NCI-H345 treated with DMSO at 0.1 percent for 48 hours (cell line): ENCODE results near the gene PROM1.

Experiments
- DNase-seq: peaks from one replicate; lab custom pipeline; 2025; ENCODE audit not compliant: unreplicated experiment; lab: John Stamatoyannopoulos, UW

PROM1 gene, protein sequence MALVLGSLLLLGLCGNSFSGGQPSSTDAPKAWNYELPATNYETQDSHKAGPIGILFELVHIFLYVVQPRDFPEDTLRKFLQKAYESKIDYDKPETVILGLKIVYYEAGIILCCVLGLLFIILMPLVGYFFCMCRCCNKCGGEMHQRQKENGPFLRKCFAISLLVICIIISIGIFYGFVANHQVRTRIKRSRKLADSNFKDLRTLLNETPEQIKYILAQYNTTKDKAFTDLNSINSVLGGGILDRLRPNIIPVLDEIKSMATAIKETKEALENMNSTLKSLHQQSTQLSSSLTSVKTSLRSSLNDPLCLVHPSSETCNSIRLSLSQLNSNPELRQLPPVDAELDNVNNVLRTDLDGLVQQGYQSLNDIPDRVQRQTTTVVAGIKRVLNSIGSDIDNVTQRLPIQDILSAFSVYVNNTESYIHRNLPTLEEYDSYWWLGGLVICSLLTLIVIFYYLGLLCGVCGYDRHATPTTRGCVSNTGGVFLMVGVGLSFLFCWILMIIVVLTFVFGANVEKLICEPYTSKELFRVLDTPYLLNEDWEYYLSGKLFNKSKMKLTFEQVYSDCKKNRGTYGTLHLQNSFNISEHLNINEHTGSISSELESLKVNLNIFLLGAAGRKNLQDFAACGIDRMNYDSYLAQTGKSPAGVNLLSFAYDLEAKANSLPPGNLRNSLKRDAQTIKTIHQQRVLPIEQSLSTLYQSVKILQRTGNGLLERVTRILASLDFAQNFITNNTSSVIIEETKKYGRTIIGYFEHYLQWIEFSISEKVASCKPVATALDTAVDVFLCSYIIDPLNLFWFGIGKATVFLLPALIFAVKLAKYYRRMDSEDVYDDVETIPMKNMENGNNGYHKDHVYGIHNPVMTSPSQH

DNA sequence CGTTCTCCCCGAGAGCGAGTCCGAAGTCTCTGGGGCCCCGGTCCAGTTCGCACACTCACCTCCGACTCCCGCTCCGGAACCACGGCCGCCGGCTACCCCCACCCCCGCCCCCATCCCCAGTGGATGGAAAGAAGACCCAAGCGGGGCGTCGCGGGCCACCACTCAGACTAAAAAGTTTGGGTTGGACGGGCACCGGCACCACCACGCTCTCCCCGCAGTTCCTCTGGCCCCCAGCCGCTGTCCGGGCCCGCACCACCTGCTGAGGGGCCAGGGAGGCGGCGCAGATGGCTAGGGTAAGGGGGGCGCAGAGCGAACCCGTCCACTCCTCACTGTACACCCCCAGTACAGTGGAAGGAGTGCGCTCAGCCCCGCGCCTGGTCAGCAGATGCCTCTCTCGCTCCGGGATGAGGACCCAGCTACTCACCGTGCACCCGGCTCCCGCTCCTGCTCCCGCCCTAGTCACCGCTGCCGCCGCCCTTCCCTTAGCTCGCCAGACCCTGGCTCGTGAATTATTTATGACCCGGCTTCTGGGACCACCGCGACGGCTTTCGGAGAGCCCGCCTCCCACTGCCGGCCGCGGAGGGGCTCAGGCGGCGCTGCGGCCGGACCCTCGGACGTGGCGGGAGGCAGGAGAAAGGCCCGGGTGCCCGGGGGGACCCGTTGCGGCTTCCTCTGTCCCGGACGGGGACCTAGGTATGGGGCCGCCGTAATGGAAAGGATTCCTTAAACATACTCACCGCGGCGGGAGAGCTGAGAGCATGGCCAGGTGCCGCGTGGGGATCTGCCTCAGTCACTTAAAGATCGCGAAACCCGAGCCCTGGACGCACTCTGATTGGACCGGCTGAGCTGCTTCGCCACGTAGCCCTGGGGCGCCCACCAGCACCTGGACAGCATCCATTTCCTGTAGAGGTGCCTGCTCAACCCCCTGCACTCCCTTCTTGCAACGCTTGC, at the start of gene PROM1:
Gene PROM1 (minus strand): TSS at position 783 of the 951 bp plus-strand sequence. CDS start 8,117 bp downstream, outside the sequence.
- peak; percentile 40 for DNase-seq

DNA sequence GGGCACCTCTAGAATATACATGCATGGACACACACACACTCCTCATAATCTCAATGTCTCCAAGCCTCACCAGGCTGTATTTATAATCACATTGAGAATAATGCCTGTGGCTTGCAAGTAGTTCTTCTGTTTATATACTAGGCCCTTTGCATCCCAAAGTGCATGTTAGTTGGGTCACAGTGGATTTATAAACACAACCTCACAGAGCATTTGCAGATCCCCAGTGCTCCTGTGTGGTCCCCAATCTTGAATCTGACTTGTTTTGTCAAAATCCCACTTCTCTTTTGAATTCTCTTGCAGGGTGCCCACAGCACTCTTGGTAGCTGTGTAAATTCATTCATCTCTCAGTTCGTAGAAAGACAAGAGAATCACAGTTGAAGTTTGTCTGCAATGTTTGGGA, 49.6 kb upstream of the PROM1 start:
- no peak for DNase-seq

DNA sequence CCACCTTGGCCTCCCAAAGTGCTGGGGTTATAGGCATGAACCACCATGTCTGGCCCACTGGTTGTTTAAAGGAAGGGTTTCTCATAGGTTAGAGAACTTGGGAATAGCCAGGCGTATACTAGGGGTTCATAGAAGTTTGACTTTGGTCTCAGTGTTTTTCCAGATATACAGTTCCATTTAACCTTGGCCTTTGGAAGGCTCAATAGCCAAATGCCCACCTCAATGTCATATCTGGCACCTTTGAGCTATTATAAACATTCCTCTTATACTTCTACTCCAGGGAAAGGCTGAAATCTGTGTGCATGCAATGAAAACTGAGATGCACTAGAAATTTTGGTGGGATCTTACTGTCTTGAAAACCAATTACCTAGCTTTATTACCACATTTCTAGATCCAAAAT, 47.5 kb upstream of the PROM1 start:
- no peak for DNase-seq

DNA sequence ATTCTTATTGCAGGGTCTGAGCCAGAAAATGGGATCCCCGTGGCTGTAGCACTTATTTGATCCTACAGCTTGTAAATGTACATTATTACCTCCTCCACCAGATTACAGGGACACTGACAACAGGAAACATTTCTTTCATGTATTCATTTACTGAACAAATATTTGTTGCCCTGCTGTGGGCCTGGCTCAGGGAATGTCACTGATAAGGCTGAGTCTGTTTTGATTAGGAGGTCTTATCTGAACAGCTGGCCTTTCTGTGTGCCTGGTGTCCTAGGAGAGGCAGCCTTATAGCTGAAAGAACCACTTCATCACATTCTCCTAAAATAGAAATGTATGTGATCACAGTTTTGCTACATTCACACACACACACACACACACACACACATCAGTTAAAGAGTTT, 45.5 kb upstream of the PROM1 start:
- peak; percentile 45 for DNase-seq

DNA sequence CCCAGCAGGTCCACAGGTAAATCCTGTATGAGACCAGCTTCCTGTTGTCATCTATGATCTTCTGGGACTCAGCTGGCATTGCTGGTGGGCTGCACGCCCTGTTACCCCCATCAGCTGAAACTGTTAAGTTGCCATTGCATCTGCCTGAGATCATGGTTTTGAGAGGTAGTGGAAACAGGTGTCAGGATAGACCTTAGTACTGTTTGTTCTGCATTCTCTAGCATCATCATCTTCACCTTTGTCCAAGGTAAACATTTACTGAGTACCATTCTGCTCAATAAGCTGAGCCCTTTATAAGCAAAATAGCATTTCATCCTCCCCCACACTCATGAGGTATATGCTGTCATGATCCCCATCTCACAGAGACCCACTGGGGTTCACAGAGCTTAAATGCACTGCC, 42.9 kb upstream of the PROM1 start:
- no peak for DNase-seq

DNA sequence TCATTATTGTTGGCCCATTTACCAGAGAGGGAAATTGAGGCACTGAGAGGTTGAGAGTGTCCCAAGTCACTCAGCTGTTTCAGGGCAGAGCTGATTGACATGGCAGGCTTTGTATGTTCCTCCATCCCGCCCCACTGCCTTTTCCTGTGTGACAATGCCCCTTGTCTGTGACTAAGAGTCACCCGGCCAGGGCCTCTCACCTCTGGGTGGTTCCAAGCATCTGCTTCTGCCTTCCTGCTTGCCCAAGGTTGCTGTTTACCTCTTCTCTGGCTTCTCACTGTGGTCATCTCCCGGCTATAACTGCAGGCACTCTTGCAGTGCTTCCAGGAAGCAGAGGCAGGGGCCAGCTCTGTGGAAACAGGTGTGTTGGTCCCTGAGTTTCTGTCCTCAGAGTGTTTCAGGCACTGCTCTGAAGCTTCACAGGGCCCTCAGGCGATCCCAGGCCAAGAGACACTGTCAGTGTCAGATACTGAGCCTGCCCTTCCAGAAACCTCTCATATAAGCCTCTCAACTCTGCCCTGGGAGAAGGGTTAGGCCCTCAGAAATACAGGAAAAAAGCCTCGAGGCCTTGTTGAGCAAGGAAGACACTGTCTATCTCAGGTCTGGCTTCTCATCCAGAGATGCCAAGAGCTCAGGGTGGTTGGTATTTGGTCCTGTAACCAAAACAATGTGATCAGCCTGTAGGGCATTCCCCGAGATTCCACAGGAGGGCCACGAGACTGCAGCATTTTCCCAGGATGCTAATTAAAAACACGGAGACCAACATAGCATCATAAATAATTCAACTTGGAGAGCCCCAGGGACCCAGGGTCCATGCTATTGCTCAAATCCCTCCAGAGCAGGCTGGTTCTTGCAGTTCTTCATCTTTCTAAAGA, 42.0 kb upstream of the PROM1 start:
- DNase-seq: no peak

DNA sequence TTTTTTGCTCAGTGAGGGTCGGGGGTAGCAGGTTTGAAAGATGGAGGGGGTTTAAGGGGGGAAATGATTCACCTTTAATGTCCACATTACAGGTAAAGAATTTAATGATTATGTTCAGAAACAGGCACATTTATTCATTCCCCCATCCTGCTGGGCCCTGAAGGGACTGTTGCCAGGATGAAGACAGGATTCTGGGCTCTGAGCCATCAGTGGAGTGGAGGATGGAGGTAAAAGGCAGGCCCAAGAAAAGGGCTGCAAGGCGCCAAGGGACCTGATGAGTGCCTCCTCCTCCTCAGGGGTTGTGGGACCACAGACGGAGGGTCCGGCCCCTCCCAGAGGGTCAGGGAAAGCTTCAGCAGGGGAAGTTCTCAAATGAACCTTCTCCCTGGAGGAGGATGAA, 40.4 kb upstream of the PROM1 start:
- DNase-seq: no peak

DNA sequence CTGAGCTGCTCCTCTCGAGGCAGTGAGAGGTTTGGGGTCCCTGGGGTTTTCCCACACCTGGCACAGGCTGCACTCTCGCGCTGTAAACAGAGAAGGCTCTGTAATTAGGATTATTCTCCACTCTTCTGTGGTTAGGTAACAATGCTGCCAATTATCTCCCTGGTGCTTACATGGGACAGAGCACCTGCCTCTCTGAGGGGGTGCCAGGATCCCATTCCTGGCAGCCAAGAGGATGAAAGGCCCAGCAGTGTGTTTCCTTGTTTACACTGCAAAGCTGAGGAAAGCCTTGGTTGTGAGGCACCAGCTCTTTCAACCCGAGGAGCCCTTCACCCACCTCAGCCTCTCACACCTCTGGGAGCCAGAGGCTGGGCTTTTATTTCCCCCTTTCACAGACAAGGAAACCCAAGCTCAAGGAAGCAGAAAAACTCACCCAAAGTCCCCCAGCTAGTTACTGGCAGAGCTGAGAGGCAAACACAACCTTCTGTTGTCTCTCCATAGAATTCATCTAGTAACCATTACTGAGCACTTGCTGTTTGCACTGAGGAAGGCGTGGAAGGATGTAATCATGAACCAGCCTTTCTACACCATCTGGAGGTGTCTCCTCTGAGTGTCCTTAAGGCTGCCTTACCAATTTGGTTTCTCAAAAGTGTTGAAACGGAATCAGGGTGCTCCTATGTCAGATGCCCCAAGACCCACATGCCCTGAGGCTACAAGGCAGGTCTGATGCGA, 39.7 kb upstream of the PROM1 start:
- DNase-seq: peak; percentile 92

DNA sequence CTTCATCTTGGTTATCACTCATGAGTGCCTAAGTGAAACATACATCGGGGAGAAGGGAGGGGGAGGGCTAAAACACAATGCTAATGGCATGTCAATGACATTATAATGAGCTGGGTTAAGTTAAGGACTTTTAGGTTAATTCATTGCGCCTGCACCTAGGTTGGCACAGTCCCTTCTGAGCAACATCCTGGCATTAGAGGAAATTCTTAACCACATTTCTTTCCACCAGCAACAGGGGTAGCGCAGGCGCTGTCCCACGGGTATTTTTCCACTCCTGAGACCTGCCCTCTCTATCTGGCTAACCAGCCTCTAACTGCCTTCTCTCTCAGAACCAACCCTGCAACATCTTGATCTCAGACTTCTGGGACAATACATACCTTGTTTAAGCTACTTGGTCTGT, 39.0 kb upstream of the PROM1 start:
- no peak for DNase-seq

DNA sequence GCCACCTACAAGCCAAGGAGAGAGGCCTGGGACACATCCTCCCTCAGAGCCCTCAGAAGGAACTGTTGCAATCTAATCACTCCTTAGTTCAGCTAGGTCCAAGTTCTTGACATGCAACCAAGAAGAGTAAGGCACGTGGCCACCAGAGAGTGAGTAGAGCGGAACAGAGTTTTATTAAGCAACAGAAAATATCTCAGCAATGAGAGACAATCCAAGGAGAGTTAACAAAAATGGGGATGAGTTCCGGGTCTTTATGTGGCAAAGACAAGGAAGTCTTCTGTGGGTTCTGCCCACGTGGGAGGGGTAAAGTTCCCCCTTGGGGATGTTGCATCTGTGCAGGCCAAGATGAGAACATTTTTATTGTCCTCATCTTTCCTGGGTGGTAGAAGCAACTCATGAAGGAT, 38.5 kb upstream of the PROM1 start:
- no peak for DNase-seq

DNA sequence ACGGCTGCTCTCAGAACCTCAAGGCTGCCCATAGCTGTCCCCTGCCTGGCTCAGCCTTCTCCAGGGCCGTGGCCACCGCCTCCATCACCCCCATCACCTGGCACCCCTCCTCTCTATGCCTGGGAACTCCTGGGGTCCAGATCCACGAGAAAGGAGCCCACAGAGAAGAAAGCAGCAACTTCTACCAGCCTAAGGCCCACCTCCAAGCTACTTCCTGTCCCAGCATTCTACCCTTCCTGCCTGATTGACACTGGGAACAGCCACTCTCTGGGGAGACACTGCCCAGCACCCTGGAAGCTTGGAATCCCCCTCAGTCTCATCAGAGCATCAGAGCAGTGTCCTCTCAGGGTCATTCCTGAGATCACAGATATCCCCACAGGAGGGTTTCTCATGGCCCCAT, 36.9 kb upstream of the PROM1 start:
- no peak for DNase-seq

DNA sequence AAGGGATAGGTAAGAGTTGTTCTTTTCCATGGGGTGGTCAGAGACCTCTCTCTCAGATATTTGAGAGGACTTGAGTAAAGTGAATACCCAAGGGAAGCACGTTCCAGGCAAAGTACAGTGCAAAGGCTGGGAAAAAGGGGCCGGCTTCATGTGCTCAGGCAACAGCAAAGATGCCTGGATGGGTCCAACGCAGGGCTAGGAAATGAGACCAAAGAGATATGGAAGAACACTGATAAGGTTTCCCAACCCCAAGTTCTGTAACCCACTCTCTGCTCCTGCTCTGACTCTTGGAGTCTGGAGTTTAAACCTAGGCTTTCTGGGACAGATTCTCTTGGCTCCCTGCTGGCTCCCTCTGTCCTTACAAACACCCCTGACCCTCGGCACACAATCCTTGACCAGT, 36.2 kb upstream of the PROM1 start:
- no peak for DNase-seq

DNA sequence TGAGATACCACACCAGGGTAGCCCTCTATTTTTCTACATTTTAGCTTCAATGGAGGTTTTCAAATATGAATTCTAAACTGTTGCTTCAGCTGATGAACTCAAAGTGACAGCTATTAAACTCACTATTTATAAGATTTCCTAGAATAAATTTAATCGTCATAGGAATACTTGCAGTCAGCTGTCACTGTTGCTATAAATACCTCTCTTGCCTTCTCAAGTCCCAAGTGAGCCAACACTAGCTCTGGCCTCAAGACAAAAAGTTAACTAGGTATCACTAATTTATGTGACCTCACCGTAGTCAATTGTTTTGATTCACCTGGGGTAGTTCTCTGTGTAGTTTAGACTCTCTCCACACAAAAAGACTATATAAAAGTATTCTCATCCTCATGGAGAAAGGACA, 34.3 kb upstream of the PROM1 start:
- DNase-seq: no peak

DNA sequence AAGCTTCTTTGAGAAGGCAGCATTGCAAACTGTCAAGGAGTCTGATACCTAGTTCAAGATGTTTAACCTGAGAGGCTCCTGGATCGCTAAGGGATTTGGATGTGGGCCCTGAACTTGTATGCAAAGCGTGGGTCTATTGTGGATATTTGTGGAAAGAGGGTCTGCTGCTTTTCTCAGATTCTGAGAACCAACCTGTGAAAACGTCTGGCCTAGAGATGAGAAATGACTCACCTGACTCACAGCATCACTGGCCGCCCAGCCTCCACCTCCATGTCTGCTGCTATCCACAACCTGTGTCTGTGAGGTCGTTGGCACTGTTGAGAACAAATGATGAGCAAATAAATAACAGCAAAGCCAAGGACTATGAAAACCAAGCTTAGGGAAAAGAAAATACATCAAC, 33.3 kb upstream of the PROM1 start:
- no peak for DNase-seq

DNA sequence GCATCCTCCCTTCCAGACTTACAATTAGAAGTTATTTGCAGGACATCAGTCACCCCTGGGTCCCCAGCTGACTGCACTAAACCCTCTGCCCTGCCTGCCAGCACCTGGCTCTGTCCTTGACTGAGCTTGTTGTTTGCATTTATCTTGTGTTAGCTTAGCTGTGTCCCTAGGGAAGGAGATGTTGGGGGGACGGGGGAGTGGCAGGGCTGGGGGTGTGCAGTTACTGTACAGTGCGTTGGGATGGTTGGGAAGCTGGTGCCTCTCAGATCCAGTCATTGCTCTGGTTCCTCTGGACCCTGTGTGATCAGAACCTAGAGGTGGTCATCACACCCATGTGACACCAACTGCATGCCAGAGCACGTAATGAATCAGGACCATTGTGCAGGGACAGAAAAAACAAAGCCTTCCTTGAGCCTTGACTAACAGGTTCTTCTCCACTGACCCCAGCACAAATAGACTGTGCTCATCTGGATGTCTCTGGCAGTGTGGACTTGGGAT, 32.7 kb upstream of the PROM1 start:
- DNase-seq: peak; percentile 52

DNA sequence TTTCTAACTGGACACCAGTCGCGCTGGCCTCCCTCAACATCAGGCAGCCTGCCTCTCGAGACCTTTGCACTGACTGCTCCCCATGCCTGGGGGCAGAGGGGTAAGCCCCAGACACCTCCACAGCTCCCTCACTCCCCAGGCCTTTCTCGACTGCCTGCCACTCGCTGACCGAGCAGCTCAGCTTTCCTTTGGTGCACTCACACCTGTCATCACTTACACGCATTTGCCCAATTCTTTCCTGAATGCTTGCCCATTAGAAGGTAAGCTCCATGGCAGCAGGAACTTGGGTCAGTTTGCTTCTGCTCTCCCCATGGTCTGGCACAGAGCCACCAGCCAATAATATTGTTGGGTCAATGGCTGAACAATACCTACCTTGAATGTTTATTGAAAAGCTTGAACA, 32.2 kb upstream of the PROM1 start:
- DNase-seq: peak; percentile 52

DNA sequence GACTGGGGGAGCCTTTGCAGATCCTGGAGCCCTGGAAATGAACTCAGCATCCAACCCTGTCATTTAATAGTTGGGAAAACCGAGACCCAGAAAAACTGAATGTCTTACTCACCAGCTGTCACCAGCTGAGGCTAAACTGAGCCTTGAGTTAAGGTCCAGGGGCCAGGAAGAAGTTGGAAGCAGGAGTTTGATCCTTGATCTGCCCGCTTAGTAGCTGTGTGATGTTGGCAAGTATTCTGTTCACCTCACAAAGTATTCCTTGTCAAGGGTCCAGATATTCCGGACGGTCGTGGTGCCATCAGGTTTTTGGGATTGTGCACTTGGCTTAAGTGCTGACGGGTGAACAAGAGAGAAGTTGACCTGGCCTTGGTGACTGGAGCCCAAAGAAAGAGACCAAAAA, 30.7 kb upstream of the PROM1 start:
- no peak for DNase-seq

DNA sequence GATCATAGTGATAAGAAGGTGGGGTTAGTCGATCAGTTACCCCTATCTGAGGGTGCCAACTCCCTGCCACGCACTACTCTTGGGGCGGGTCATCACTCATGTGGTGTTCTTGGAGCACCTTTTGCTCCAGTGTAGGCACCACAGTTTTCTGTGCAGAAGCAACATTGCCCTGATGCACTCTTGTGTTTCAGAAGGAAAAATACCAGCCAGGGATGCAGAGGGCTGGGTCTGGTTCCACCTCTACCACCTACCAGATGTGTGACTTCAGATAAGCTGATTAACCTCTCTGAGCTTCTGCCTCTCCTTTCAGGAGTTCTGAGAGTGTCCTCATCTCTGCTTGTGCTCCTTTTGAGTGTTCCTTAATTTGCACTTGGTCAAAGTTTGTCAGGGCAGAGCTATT, 29.9 kb upstream of the PROM1 start:
- no peak for DNase-seq

DNA sequence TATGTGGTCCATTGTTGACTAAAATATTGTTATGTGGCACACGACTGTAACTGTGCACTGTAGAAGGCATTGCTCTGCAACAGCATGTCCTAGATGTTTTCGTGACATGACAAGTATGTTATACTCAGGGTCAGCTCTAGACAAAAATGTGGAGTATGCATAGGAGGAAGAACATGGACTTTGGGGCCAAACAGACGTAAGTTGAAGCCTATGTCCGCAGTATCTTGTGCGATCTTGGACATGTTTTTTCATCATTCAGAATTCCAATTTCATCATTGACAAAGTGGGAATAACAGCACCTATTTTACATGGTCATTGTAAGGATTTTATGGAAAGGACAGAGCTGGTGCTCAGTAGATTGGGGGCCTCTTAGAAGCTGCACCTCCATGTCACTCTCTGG, 27.7 kb upstream of the PROM1 start:
- no peak for DNase-seq
